OCI-LY1 (cell line): ENCODE measurements around the gene F10.

Experiments used
- EZH2 ChIP-seq: fragments of 200-600 bp; sonication (generic), shearing (Covaris generic); IDR thresholded peaks from 2 replicates; pipeline ENCODE4 v1.8.0; 2017; ENCODE audit warnings: borderline replicate concordance, mixed run types, mild to moderate bottlenecking, antibody characterized with exemption, low read length, moderate library complexity, mixed read lengths
- TF ChIP-seq, protein P1 (sequence below): fragments of 200-600 bp; sonication (generic), shearing (Covaris generic); IDR thresholded peaks from 2 replicates; pipeline ENCODE4 v1.5.1; 2017; ENCODE audit warnings: mild to moderate bottlenecking, antibody characterized with exemption, low read length, moderate library complexity, mixed read lengths

DNA sequence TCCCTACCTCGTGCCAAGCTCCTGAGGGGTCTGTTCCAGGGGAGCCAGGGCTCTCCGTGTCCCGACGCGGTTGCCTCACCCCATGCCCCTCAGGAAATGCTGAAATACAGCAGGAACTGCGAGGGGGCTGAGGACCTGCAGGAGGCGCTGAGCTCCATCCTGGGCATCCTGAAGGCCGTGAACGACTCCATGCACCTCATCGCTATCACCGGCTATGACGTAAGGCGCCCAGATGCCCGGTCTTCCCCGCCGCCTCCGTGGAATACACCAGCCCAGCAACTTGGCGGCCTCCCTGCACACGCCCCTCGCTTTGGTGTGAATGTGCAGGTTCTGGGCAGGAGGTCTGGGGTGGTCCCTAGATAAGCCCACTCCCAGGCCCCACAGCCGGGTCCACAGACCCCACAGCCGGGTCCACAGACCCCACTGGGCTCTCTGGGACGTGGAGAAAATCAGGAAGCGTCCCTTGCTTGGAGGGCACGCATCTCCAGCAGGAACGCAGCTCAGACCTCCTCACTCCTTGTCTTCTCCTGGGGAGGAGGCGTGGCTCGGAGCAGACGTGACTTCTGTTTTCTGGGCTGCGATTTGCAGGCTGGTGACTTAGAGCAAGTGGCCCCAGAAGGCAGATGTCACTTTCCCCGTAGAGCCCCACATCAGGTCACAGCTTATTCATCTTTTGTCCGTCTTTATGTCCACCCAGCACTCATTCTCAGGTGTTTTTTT, 36.4 kb upstream of the F10 start:
- TF ChIP-seq, protein P1, sequence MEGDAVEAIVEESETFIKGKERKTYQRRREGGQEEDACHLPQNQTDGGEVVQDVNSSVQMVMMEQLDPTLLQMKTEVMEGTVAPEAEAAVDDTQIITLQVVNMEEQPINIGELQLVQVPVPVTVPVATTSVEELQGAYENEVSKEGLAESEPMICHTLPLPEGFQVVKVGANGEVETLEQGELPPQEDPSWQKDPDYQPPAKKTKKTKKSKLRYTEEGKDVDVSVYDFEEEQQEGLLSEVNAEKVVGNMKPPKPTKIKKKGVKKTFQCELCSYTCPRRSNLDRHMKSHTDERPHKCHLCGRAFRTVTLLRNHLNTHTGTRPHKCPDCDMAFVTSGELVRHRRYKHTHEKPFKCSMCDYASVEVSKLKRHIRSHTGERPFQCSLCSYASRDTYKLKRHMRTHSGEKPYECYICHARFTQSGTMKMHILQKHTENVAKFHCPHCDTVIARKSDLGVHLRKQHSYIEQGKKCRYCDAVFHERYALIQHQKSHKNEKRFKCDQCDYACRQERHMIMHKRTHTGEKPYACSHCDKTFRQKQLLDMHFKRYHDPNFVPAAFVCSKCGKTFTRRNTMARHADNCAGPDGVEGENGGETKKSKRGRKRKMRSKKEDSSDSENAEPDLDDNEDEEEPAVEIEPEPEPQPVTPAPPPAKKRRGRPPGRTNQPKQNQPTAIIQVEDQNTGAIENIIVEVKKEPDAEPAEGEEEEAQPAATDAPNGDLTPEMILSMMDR: no peak
- no peak for TF ChIP-seq EZH2
